H1 (cell line): ENCODE measurements around the gene PIEZO1.

ENCODE experiments used
- CTCF ChIP-seq, 3 experiments: IDR thresholded peaks; 1 replicate in 2 of 3; 2 replicates in 1 of 3; pipeline versions ENCODE4 v1.5.1 to v1.6.1; 2011; ENCODE audit warnings: low read length in 3 of 3, mild to moderate bottlenecking in 3 of 3, inconsistent platforms in 2 of 3, low read depth in 1 of 3, moderate library complexity in 1 of 3; ENCODE audit not compliant: insufficient read depth in 1 of 3; ENCODE audit errors: control extremely low read depth in 1 of 3
- POLR2A ChIP-seq, 2 experiments: IDR thresholded peaks; 1 replicate in 1 of 2; 2 replicates in 1 of 2; pipeline ENCODE4 v1.6.1; 2011; ENCODE audit warnings: low read depth in 2 of 2, low read length in 2 of 2, mild to moderate bottlenecking in 2 of 2; ENCODE audit errors: control extremely low read depth in 1 of 2
- SP1 ChIP-seq: IDR thresholded peaks from 2 replicates; pipeline ENCODE4 v1.6.1; 2011; ENCODE audit warnings: low read depth, low read length

GRCh38 chr16:88753602-88754001, 31.4 kb downstream of the PIEZO1 start:
- TF ChIP-seq SP1, result no peak
- no peak for TF ChIP-seq CTCF (IDR thresholded peaks at IDR 0.05; ENCODE audit: control extremely low read depth in 1 of 3, insufficient read depth in 1 of 3, low read depth in 1 of 3, low read length in 3 of 3)
- no peak for TF ChIP-seq POLR2A (IDR thresholded peaks at IDR 0.05; ENCODE audit: control extremely low read depth in 1 of 2, low read depth in 2 of 2, low read length in 2 of 2)
